HG03196 (cell line): ENCODE measurements around the gene C2CD3.
"Not testable (repeated sequence)": the region's sequence is repeated elsewhere in the genome, so short reads cannot be mapped to it uniquely, and the experiment has no call there.

Experiments used
- ATAC-seq: cut with Tn5 transposase; IDR thresholded peaks from one replicate; pipeline ENCODE4 v1.9.1; 2021; ENCODE audit not compliant: unreplicated experiment

Gene C2CD3

DNA sequence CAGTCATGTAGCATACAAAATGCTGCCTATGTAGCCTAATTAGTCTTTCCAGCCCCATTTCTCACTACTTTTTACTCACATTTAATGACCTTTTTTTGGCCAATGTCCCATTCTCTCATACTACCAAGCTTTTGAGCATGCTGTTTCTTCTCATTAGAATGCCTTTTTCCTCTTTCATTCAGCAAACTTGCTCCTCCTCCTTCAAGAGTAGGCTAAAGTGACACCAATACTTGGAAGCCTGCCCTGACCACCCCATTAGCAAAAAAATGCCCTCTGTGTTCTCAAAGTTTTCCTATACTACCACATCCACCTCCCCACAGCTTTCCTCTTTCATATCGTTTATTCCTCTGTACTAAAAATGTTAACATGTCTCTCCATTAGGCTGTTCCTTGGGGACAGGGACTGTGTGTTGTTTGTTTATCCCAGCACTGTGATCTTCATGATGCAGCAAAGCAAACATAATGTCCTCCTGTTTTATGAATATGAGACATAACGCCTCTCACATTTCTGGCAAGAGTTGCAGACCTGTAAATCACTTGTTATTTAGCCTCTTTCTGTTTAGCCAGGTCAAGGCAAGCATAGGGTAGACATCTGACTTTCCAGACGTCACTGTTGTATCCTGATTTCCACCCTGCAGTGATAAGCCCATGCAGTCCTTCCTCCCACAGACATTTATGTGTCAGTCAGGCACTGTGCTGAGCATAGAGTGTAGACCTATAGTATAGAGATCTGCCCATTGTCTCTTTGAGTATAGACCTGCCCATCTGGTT lies 99.9 kb downstream of the C2CD3 start:
- ATAC-seq, result no peak

DNA sequence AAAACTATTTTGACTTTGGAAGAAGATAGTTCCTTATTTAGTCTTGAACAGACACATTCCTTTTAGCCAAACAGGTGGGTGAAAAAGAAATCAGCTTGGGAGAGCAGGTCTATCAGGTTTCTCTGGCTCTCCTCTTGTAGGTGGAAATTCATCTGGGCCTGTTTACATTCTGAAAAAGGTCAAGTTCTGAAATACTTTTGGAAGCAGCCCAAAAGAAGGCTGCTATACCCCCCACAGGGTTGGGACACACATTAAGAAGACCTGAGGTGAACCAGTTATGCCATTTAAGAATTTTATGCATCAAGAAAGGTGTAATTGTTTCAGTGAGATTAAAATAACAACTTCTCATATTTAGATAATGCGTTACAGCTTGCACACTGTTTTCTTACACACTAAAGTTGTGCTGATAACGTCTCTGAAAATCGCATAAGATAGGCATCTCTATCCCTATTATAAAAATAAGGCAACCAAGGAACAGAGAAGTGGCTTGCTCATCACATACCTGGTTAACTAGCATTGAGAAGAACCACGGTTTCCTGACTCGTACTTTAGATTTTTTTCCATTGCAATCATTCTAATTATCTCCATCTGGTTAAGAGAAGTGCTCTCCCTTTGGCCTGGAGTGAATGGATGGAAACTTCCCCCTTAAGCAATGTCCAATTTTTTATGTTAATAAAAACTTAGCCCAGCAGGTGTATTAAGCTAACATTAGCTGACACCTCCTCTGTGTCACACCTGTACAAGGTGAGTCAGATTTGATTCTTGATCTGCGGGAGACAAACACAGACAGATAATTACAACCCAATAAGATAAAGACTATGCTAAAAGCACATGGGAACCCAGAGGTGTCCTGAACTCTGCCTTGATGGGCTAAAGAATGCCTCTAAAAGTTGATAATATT lies 101.4 kb downstream of the C2CD3 start:
- ATAC-seq, result no peak

DNA sequence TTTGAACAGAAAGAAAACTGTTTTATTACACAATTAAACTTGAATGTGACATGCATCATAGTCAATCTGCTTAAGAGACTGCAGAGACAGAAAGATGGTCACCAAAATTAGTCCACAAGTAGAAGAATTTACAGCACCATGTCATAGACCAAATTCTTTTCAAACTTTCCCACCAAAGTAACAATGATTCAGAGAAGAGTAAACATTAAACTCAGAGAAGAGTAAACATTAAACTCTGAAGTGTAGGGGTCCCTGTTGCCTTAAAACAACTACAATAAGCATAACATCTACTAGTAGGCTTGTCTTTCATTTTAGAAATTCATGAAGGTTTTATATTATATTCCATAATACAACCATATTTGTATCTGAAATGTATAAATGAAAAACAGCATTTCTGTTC lies 104.1 kb downstream of the C2CD3 start:
- ATAC-seq, result not testable (repeated sequence)

GRCh38 chr11:74065534-74065933 lies 105.3 kb downstream of the C2CD3 start:
- not testable (repeated sequence) for ATAC-seq

DNA sequence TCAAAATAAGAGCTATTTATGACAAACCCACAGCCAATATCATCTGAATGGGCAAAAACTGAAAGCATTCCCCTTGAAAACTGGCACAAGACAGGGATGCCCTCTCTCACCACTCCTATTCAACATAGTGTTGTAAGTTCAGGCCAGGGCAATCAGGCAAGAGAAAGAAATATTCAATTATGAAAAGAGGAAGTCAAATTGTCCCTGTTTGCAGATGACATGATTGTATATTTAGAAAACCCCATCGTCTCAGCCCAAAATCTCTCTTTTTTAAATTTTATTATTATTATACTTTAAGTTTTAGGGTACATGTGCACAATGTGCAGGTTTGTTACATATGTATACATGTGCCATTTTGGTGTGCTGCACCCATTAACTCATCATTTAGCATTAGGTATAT lies 107.2 kb downstream of the C2CD3 start:
- not testable (repeated sequence) for ATAC-seq

DNA sequence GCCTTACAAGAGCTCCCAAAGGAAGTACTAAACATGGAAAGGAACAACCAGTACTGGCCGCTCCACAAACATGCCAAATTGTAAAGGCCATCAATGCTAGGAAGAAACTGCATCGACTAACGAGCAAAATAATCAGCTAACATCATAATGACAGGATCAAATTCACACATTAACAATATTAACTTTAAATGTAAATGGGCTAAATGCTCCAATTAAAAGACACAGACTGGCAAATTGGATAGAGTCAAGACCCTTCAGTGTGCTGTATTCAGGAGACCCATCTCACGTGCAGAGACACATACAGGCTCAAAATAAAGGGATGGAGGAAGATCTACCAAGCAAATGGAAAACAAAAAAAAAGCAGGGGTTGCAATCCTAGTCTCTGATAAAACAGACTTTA lies 109.2 kb downstream of the C2CD3 start:
- ATAC-seq, result not testable (repeated sequence)

DNA sequence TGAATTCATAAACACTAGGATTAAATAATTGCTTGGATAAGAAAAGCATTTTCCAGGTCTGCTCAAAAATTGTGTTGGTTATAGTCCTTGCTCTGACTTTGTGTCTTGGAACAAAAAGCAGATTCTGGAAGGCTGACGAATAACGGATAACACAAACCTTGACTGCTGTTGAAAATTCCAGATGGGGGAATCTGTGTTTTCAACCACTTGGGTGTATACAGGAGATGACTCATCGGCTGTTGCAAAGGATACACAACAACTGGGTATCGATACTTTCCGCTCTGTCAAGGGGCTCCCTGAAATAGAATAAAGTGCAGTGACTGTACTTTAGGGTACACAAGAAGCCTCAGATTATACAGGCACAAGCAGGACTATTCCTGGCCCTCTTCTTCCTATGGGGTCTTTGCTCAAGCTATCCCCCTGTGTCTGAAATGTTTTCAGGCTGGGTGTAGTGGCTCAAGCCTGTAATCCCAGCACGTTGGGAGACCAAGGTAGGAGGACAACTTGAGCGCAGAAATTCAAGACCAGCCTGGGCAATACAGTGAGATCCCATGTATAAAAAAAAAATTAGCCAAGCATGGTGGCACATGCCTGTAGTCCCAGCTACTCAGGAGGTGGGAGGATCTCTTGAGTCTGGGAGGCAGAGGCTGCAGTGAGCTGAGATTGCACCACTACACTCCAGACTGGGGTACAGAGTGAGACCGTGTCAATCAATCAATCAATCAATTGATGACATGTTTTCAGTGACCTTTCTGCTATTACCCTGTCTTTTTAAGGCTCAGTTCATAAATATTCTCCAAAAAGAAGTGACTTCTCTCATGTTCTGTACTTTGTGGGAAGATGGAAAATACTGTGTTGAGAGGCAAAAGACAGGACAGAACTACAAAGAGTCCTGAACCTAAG lies 113.3 kb downstream of the C2CD3 start:
- ATAC-seq, result no peak

DNA sequence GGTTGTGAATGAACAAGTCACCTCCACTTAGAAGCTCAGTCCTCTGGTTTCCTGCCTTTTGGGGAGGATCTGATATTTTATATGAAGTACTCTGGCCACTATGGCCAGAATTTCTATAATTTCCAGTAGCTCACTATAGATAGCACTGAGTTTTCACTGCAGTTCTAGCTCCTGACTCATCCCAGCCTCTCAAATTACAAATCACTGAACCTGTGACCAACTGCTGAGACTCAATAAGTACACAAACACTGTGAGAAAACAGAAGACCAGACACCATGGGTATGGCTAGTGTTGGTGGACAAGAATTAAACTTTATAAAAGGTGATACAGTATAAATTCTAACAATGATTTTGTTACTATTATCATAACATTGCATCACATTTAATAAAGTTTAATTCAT lies 114.9 kb downstream of the C2CD3 start:
- ATAC-seq, result no peak

- ATAC-seq, result no peak
Observed at GRCh38 chr11:74050465-74050864, 120.3 kb downstream of the C2CD3 start.

- no peak for ATAC-seq
Observed at GRCh38 chr11:74048993-74049392, 121.8 kb downstream of the C2CD3 start.

DNA sequence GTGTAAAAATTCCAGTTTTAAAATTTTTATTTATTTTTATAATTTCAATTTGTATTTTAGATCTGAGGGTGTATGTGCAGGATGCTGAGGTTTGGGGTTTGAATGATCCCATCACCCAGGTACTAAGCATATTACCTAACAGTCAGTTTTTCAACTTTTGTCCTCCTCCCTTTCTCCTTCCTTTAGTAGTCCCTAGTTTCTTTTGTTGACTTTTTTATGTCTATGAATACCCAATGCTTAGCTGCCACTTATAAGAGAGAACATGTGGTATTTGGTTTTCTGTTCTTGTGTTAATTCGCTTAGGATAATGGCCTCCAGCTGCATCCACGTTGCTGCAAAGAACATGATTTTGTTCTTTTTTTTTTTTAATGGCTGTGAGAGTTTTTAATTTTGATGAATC lies 126.3 kb downstream of the C2CD3 start:
- ATAC-seq, result no peak

GRCh38 chr11:74043450-74043849 lies 127.4 kb downstream of the C2CD3 start:
- no peak for ATAC-seq

DNA sequence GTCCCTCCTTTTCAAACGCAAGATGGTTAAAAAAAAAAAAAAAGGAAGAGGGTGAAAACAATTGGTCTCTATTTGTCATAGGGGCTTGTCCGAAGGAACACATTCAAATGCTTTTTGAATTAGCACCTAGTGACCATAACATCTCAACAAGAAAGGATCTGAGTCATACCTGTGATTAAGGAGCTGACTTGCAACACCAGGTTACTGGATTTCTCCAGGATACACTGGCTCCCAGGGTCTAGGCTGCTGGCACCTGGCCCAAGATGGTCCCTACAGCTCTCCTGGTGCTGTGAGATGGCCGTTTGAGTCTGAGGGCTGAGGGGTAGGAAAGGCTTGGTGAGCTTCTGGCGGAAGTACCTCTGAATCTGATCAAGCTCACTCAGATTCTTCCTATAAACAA lies 133.5 kb downstream of the C2CD3 start:
- ATAC-seq, result no peak

GRCh38 chr11:74035264-74035663 lies 135.5 kb downstream of the C2CD3 start:
- ATAC-seq, result no peak

GRCh38 chr11:74033046-74033445 lies 137.8 kb downstream of the C2CD3 start:
- no peak for ATAC-seq

DNA sequence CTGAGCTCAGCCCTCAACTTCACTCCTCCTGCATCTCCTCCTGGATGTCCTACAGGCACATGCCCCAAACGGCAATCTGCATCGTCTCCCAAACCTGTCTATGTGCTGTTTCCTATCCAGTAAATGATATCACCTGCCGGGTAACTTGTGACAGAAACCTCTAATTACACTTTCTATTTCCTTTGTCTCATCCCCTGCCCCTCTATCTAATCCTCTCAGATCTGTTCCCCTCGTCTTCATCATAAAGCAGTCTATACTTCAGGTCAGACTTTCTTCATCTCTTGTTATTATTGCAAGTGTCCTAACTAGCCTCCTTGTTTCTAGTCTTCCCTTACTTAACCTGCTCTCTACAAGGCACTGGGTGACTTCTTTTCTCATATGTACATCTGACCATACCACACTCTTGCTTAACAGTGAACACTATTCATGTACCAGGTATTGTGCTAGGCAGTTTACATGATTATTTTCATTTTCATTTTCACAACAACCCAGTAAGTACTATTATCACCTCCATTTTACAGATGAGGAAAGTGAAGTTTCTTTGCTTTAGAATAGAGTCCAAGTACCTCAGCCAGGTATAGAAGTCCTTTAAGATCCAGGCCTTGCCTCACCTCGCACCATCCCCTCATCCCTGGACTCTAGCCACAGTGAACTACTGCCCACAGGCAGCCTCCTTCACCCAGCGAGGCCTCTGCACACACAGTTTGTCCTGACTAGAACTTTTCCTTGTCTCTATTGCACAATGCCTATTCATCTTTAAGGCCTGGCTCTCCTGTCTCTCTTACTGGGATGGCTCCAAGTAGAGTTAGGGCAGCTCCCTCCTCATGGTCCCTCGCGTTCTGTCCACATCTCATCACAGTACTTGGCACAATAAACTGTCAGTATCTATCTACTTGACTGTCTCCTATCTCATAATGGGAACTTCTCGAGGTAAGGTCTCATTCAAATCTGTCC lies 139.8 kb downstream of the C2CD3 start:
- ATAC-seq, result no peak

GRCh38 chr11:74025467-74026166 lies 145.2 kb downstream of the C2CD3 start:
- ATAC-seq, result no peak

DNA sequence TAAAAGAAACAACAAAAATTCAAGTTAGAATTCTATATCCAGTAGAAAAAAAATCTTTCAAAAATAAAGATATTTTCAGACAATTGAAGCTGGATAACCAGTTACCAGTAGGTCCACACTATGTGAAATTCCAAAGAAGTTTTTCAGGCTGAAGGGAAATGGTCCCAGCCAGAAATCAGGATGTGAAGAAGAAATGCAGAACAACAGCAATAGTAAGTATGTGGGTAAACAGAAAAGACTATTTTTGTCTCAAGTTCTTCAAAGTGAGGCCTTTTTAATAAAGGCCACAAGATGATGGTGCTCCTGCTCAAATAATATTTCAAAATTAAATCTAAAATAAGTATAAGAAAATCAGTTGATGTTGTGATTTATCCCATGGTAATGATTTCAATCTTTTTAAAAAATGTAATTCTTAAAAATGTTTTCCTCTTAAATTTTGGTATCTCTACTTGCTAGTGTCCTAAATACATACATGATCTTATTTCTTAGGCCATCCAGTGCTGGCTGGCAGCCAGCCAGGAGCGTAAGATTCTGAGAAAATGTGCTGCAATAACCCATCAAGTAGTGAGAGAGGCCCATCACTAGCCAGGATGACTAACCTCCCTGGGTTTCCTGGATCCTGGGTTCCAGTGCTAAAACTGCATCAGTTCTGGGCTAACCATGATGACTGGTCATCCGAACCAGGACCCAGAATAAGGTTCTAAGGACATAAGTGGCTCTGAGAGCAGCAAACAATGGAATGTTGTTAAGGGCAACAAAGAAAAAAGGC lies 146.4 kb downstream of the C2CD3 start:
- ATAC-seq, result no peak

DNA sequence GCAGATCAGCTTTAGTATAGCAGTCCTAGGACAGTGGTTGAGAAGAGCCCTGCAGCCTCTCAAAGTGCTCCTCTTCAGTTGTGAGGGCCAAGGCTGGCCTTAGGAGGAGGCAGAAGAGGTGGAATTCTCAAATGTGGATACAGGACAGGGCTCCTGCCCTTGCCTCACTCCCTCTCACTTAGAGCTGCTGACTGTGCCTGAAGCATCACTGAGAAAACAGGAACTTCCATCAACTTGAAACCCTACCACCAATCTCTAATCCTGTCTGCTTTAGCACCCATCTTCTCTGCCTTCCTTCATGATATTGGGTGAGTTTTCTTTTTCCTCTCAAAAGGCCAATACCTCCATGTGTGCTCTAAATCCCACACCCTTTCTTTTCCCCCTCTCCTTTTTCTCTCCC lies 147.5 kb downstream of the C2CD3 start:
- ATAC-seq, result no peak
